ENCODE measurements around the gene AOC1. TPM values are rescaled to one million over a fixed set of nuclear protein-coding genes. Genes with fewer than 3 reads are reported as not detected.
"Not testable (repeated sequence)": the region's sequence is repeated elsewhere in the genome, so short reads cannot be mapped to it uniquely, and the experiment has no call there.

Gene AOC1
- total RNA-seq, 1 donor = not detected

DNA sequence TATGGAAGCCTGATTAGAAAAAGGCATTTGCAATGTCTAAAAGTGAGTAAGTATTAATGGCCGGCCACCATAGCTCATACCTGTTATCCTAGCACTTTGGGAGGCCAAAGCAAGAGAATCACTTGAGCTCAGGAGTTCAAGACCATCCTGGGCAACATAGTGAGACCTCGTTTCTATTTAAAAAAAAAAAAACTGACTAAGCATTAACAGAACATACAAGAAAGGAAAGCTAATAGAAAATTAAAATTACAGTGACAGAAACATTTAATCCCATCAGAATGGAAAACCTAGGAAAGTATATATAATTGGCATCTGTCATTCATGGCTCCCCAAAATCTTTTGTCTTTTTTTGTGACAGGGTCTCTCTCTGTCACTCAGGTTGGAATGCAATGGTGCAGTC, 55.9 kb downstream of the AOC1 start:
- Histone ChIP-seq H3K9me3 (ENCODE audit: low read depth, low read length) (no peaks in the 10 kb centered on the region), H3K27ac (ENCODE audit: low read depth, low read length) (no peak overlapping the region), H3K27me3 (ENCODE audit: insufficient read depth, low read length) (no peaks in the 10 kb centered on the region), H3K79me2 (ENCODE audit: insufficient read depth, low read length) (no peaks in the 10 kb centered on the region), H3K4me2 (ENCODE audit: insufficient read depth, low read length) (no peak overlapping the region), H3K4me3 (ENCODE audit: insufficient read depth, low read length) (no peak overlapping the region), H4K20me1 (ENCODE audit: insufficient read depth, low read length) (no peaks in the 10 kb centered on the region), H3K36me3 (ENCODE audit: insufficient read depth, low read length) (no peaks in the 10 kb centered on the region), H3K4me1 (ENCODE audit: insufficient read depth, low read length) (peaks cover 5% of the 10 kb centered on the region), H2AFZ (ENCODE audit: low read length) (no peak overlapping the region)
- TF ChIP-seq, protein P1, sequence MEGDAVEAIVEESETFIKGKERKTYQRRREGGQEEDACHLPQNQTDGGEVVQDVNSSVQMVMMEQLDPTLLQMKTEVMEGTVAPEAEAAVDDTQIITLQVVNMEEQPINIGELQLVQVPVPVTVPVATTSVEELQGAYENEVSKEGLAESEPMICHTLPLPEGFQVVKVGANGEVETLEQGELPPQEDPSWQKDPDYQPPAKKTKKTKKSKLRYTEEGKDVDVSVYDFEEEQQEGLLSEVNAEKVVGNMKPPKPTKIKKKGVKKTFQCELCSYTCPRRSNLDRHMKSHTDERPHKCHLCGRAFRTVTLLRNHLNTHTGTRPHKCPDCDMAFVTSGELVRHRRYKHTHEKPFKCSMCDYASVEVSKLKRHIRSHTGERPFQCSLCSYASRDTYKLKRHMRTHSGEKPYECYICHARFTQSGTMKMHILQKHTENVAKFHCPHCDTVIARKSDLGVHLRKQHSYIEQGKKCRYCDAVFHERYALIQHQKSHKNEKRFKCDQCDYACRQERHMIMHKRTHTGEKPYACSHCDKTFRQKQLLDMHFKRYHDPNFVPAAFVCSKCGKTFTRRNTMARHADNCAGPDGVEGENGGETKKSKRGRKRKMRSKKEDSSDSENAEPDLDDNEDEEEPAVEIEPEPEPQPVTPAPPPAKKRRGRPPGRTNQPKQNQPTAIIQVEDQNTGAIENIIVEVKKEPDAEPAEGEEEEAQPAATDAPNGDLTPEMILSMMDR (IDR thresholded peaks at IDR 0.05; ENCODE audit: extremely low read depth, low read depth, low read length) = no peak
- no peak for DNase-seq (ENCODE audit: insufficient read length, low spot score, missing footprints)

DNA sequence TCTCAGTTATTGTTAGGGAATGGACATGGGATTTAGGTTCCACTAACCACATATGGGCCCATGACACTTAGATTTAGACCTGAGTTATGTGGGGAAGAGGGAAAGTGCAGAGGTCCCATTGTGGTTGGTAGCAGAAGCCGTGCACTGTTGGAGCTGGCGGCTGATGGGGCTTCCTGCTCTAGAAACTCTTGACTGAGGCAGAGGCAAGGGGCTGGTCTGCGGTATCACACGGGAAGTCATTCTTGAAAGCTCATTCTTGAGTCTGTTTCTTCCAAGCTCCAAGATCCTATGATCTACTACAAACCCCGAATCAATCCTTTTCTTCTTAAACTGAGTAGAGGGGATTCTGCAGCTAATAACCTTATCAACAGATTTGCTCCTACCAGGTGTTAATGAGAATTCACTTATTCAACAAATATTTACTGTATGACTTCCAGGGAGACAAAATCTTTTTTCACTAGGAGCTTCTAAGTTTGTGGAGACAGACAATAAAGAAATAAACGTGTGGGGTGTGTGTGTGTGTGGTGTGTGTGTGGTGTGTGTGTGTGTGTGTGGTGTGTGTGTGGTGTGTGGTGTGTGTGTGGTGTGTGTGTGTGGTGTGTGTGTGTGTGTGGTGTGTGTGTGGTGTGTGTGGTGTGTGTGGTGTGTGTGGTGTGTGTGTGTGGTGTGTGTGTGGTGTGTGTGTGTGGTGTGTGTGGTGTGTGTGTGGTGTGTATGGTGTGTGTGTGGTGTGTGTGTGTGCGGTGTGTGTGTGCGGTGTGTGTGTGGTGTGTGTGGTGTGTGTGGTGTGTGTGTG, 57.1 kb downstream of the AOC1 start:
- H3K36me3 ChIP-seq (ENCODE audit: insufficient read depth, low read length) = no peaks in the 10 kb centered on the region

DNA sequence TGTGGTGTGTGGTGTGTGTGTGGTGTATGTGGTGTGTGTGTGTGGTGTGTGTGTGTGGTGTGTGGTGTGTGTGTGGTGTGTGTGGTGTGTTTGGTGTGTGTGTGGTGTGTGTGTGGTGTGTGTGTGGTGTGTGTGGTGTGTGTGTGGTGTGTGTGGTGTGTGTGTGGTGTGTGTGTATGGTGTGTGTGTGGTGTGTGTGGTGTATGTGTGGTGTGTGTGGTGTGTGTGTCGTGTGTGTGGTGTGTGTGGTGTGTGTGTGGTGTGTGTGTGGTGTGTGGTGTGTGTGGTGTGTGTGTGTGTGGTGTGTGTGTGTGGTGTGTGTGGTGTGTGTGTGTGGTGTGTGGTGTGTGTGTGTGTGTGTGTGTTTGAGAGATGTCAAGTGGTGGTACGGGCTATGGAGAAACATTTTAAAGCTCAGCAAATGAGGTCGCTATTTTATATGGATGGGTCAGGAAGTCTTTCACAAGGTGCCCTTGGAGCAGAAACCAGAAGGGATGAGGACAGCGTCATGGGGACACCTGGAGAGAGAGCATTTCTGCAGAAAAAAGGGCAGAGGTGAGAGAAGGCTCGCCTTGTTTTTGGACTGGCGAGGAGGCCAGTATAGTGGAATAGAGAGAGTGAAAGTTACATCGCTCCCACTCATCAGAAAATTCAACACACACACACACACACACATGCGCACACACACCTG, 58.1 kb downstream of the AOC1 start:
- not testable (repeated sequence) for DNase-seq (ENCODE audit: insufficient read length, low spot score, missing footprints); H4K20me1 ChIP-seq (ENCODE audit: insufficient read depth, low read length)

More for the DNA sequence above, 57.1 kb downstream of the AOC1 start:
- H3K4me1 ChIP-seq (ENCODE audit: insufficient read depth, low read length) = no peaks in the 10 kb centered on the region
- no peak overlapping the region for H3K4me2 ChIP-seq (ENCODE audit: insufficient read depth, low read length)
- H4K20me1 ChIP-seq (ENCODE audit: insufficient read depth, low read length) = no peaks in the 10 kb centered on the region
- DNase-seq (ENCODE audit: insufficient read length, low spot score, missing footprints) = no peak
- no peaks in the 10 kb centered on the region for H3K79me2 ChIP-seq (ENCODE audit: insufficient read depth, low read length)
- H3K4me3 ChIP-seq (ENCODE audit: insufficient read depth, low read length) = no peak overlapping the region
- no peak overlapping the region for H3K27ac ChIP-seq (ENCODE audit: low read depth, low read length)
- TF ChIP-seq, protein P1 (IDR thresholded peaks at IDR 0.05; ENCODE audit: extremely low read depth, low read depth, low read length) = no peak
- H3K9me3 ChIP-seq (ENCODE audit: low read depth, low read length) = no peaks in the 10 kb centered on the region
- H2AFZ ChIP-seq (ENCODE audit: low read length) = no peak overlapping the region
- H3K27me3 ChIP-seq (ENCODE audit: insufficient read depth, low read length) = no peaks in the 10 kb centered on the region

DNA sequence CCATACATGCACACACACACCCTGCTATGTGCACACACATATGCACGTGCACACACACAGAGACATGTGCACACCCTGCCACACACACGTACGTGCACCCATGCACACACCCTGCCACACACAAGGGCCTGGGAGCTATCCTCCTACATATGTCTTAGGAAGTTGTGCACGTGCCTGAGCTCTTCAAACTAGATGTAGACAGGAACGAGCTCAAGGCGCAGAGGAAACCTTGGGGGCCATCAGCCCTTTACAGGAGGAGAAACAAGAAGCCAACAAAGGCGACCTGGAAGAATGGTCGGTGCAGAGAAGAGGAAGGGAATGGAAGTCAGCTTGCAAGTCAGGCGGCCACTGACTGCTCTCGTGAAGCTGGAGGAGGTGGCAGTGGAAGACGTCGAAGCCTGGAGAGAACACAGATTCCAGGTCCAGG, 58.7 kb downstream of the AOC1 start:
- Histone ChIP-seq H3K4me1 (ENCODE audit: insufficient read depth, low read length) (no peaks in the 10 kb centered on the region), H3K4me3 (ENCODE audit: insufficient read depth, low read length) (no peak overlapping the region), H3K27ac (ENCODE audit: low read depth, low read length) (no peak overlapping the region), H2AFZ (ENCODE audit: low read length) (no peak overlapping the region), H3K27me3 (ENCODE audit: insufficient read depth, low read length) (no peaks in the 10 kb centered on the region), H4K20me1 (ENCODE audit: insufficient read depth, low read length) (no peaks in the 10 kb centered on the region), H3K36me3 (ENCODE audit: insufficient read depth, low read length) (no peaks in the 10 kb centered on the region), H3K4me2 (ENCODE audit: insufficient read depth, low read length) (no peak overlapping the region), H3K9me3 (ENCODE audit: low read depth, low read length) (no peaks in the 10 kb centered on the region), H3K79me2 (ENCODE audit: insufficient read depth, low read length) (no peaks in the 10 kb centered on the region)
- TF ChIP-seq, protein P1 (IDR thresholded peaks at IDR 0.05; ENCODE audit: extremely low read depth, low read depth, low read length) = no peak
- DNase-seq (ENCODE audit: insufficient read length, low spot score, missing footprints) = no peak

More for the DNA sequence above, 58.1 kb downstream of the AOC1 start:
- H3K9me3 ChIP-seq (ENCODE audit: low read depth, low read length); H3K4me2 ChIP-seq (ENCODE audit: insufficient read depth, low read length); H3K27ac ChIP-seq (ENCODE audit: low read depth, low read length); H3K27me3 ChIP-seq (ENCODE audit: insufficient read depth, low read length); H3K36me3 ChIP-seq (ENCODE audit: insufficient read depth, low read length); H2AFZ ChIP-seq (ENCODE audit: low read length); H3K79me2 ChIP-seq (ENCODE audit: insufficient read depth, low read length); H3K4me3 ChIP-seq (ENCODE audit: insufficient read depth, low read length); H3K4me1 ChIP-seq (ENCODE audit: insufficient read depth, low read length): not testable (repeated sequence)

Other genes starting within 250 kb of the AOC1 start
- gene GIMAP6, start 220.1 kb upstream of the AOC1 start, total RNA-seq = 0.36 TPM in 1 of 2 replicates, not detected in the other
- 8.8 and 9.4 TPM in 2 replicates for gene GIMAP2, start 166.8 kb upstream of the AOC1 start, total RNA-seq
- not detected in 2 replicates for gene GIMAP1, start 135.9 kb upstream of the AOC1 start, total RNA-seq
- gene GIMAP5, start 115.1 kb upstream of the AOC1 start, total RNA-seq = not detected in 2 replicates
- 0.72 TPM in 1 of 2 replicates, not detected in the other for gene TMEM176B, start 52.2 kb upstream of the AOC1 start, total RNA-seq
- gene TMEM176A, start 51.7 kb upstream of the AOC1 start, total RNA-seq = not detected in 2 replicates
- not detected in 2 replicates for gene KCNH2, start 125.8 kb downstream of the AOC1 start, total RNA-seq
- not detected in 2 replicates for gene NOS3, start 138.5 kb downstream of the AOC1 start, total RNA-seq
- gene ATG9B, start 172.0 kb downstream of the AOC1 start, total RNA-seq = not detected in 2 replicates
- 32.6 and 35.1 TPM in 2 replicates for gene ABCB8, start 175.9 kb downstream of the AOC1 start, total RNA-seq
- gene ASIC3, start 196.0 kb downstream of the AOC1 start, total RNA-seq = under 0.01 and 0.29 TPM in 2 replicates
- gene CDK5, start 205.4 kb downstream of the AOC1 start, total RNA-seq = 15.9 and 17.0 TPM in 2 replicates
- 52.2 and 61.5 TPM in 2 replicates for gene SLC4A2, start 207.1 kb downstream of the AOC1 start, total RNA-seq
- 87.6 and 95.2 TPM in 2 replicates for gene FASTK, start 228.3 kb downstream of the AOC1 start, total RNA-seq
- gene TMUB1, start 231.0 kb downstream of the AOC1 start, total RNA-seq = 17.4 and 18.1 TPM in 2 replicates
- 39.8 and 45.7 TPM in 2 replicates for gene AGAP3, start 234.0 kb downstream of the AOC1 start, total RNA-seq

Data from osteoblast (primary cell).